ENCODE results near the gene CDK5RAP2.
A peak's percentile ranks its signal among the peaks of the same experiment; 100 is the strongest.

The CDK5RAP2 gene

DNA sequence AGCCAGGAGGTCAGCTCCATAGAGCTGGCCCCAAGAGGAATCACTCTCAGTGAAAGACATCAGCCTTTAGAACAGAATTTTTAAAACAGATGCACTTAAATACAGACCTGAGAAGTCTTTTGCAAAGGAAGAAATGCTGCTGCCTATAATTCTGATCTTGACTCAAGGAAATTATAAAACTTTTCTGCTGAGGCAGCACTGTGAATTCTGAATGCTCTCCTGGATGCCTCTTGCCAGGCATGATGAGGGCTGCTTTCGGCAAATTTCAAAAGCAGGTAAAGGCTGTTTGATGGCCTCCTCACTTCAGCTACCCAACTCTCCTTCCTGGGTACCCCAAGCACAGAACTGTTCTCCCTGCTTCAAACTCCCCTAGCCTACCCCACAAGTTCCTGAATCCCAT is 174.8 kb downstream of the CDK5RAP2 start:
- no peak overlapping the region for H3K27ac Mint-ChIP-seq
- H3K4me3 Mint-ChIP-seq, result no peak overlapping the region
- DNase-seq, result no peak
- ATAC-seq, result no peak
- no peaks in the 10 kb centered on the region for H3K27me3 Mint-ChIP-seq
- no peaks in the 10 kb centered on the region for H3K9me3 Mint-ChIP-seq
- peaks cover 22% of the 10 kb centered on the region for H3K4me1 Mint-ChIP-seq

GRCh38 chr9:120403543-120403856 is 176.5 kb downstream of the CDK5RAP2 start:
- no peak overlapping the region for H3K4me3 Mint-ChIP-seq
- H3K4me1 Mint-ChIP-seq, result peaks cover 22% of the 10 kb centered on the region
- no peaks in the 10 kb centered on the region for H3K9me3 Mint-ChIP-seq
- no peaks in the 10 kb centered on the region for H3K27me3 Mint-ChIP-seq
- H3K27ac Mint-ChIP-seq, result peak overlapping the region; percentile 12 to 81
- ATAC-seq (no peak), DNase-seq (no peak)

DNA sequence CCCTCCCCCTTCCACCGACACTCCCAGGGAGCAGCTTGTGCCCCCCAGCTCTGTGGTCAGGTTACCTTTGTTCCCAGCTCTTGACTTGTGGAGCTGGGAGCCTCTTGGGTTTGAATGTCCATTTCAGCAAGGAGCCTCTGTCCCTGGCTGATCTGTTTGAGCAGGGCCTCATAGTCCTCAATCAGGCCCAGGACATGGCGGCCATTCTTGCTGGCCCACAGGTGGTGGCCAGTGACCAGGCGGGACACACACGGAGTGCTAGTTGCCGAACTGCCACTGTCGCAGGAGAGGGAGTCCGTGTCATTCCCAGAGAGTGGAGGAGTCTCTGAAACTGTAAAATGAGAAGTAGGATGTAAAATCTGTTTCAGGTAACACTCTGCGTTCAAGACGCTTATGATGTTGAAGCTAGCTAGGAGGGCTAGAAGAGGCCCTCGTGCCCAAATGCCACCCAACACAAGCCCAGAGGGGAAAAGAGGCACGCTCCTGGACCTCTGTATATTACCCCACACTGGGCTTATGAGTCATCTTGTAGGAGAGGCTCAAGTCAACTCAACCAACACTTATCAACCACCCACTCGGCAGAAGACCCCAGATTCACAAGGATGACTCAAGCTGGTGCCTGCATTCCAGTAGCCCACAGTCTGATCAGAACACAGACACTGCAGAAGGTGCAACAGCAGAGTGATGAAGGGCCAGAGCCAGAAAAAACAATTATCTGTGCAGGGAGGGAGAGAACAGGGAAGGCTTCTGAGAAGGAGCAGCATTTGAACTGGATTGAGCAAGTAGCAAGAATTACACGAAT is 177.0 kb downstream of the CDK5RAP2 start:
- Mint-ChIP-seq H3K4me1 (peaks cover 22% of the 10 kb centered on the region), H3K27ac (peak overlapping the region; percentile 12 to 81), H3K9me3 (no peaks in the 10 kb centered on the region), H3K4me3 (no peak overlapping the region), H3K27me3 (no peaks in the 10 kb centered on the region)
- ATAC-seq, result peak; percentile 40
- DNase-seq, result no peak

- no peaks in the 10 kb centered on the region for H3K27me3 Mint-ChIP-seq
- no peak overlapping the region for H3K4me3 Mint-ChIP-seq
- ATAC-seq, result no peak
- peaks cover 40% of the 10 kb centered on the region for H3K4me1 Mint-ChIP-seq
- no peak for DNase-seq
- H3K27ac Mint-ChIP-seq, result no peak overlapping the region
- H3K9me3 Mint-ChIP-seq, result no peaks in the 10 kb centered on the region
Observed at GRCh38 chr9:120399940-120400339, 180.0 kb downstream of the CDK5RAP2 start.

DNA sequence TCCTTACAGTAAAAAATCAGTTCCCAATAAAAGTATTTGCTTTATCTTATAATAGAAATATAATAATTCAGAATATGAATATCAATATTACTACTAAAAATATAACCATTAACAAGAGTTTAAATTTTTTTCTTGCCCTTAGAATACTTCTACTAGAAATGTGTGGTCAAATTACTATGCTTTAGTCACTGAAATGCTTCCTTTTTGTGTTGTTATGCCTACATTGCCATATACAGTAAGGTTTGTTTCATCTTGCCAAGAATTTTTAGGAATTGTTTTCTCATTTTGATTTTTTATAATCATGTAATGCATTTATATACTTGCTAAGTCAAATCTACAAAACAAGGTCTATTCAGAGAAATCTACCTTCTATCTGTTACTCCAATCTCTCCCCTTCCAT is 181.7 kb downstream of the CDK5RAP2 start:
- Mint-ChIP-seq H3K4me3 (no peak overlapping the region), H3K27ac (no peak overlapping the region), H3K4me1 (peaks cover 42% of the 10 kb centered on the region), H3K9me3 (no peaks in the 10 kb centered on the region), H3K27me3 (no peaks in the 10 kb centered on the region)
- no peak for ATAC-seq
- no peak for DNase-seq

DNA sequence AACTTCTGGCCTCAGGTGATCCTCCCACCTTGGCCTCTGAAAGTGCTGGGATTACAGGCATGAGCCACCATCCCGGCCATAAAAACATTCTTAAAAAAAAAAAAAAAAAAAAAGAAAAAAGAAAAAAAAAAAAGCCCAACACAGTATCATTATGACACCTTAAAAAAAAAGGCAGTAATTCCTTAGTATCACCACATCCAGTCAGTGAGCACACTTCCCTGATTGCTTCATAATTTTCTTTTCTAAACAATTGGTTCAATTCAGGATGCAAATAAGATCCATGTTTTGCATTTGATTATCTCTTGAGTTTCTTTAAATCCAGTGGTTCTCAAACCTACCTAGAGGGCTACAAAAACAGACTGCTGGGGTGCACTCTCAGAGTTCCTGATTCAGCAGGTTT is 182.5 kb downstream of the CDK5RAP2 start:
- ATAC-seq, result no peak

DNA sequence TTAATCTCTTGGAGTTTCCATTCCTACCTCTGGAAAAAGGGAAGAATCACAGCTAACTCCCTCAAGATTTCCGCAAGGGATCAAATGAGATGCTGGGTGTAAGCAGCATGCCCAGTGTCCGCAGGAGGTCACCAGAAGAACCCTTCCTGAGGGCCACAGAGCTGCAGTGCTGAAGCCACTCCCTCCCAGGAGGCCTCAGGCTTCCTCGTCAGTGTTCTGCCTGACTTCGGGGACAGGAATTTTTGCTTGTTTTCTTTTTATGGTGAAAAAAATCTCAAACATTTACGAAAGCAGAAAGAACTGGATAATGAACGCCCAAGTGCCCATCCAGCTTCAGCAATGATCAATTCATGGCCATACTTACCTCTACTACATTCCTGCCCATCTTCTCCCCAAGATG is 183.0 kb downstream of the CDK5RAP2 start:
- H3K27me3 Mint-ChIP-seq, result no peaks in the 10 kb centered on the region
- H3K27ac Mint-ChIP-seq, result no peak overlapping the region
- ATAC-seq (no peak), DNase-seq (no peak)
- no peaks in the 10 kb centered on the region for H3K9me3 Mint-ChIP-seq
- H3K4me1 Mint-ChIP-seq, result peaks cover 42% of the 10 kb centered on the region
- H3K4me3 Mint-ChIP-seq, result no peak overlapping the region

More for the DNA sequence above, 182.5 kb downstream of the CDK5RAP2 start:
- H3K27ac Mint-ChIP-seq, result no peak overlapping the region
- DNase-seq, result no peak
- peaks cover 42% of the 10 kb centered on the region for H3K4me1 Mint-ChIP-seq
- H3K27me3 Mint-ChIP-seq, result no peaks in the 10 kb centered on the region
- H3K4me3 Mint-ChIP-seq, result no peak overlapping the region
- H3K9me3 Mint-ChIP-seq, result no peaks in the 10 kb centered on the region

DNA sequence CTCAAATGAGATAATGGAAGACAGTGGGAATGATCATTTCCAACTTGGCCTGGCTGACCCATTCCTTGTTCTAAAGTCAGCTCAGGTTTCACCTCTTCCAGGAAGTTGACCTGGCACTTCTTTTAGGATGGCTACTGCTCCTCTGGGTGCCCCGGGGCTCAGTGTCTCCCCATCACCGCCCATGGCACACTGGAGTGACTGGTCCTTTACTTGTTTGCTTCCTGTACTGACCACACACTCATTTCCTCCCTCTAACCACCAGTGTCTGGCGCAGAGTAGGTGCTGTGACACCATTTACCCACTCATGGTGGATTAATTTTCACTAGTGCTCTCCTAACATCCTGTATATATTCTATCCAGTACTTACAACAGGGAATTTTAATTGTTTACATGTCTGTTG is 183.5 kb downstream of the CDK5RAP2 start:
- H3K27ac Mint-ChIP-seq, result no peak overlapping the region
- DNase-seq (no peak), ATAC-seq (no peak)
- no peaks in the 10 kb centered on the region for H3K9me3 Mint-ChIP-seq
- peaks cover 42% of the 10 kb centered on the region for H3K4me1 Mint-ChIP-seq
- no peak overlapping the region for H3K4me3 Mint-ChIP-seq
- H3K27me3 Mint-ChIP-seq, result no peaks in the 10 kb centered on the region

DNA sequence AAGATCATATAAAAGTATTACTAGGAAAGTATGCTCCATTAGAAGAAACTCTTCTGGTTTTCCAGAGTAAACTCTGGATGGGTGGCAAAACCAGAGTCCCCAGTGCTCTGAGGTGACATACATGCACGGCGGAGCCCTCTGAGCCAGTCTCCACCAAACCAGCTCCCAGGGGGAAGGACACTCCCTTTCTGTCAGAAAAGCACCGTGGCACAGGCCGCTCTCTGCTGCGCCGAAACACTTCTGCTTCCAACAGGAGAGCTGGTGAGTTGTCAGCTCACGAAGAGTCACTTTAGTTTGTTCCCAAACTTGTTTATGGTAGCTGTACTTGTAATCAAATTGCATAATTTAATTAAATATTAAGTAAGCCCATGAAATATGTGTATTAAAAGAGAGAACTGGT is 184.6 kb downstream of the CDK5RAP2 start:
- DNase-seq, result no peak
- no peaks in the 10 kb centered on the region for H3K27me3 Mint-ChIP-seq
- H3K27ac Mint-ChIP-seq, result no peak overlapping the region
- peaks cover 42% of the 10 kb centered on the region for H3K4me1 Mint-ChIP-seq
- no peak overlapping the region for H3K4me3 Mint-ChIP-seq
- H3K9me3 Mint-ChIP-seq, result no peaks in the 10 kb centered on the region
- ATAC-seq, result no peak

- Mint-ChIP-seq H3K27me3 (no peaks in the 10 kb centered on the region), H3K27ac (peak overlapping the region; percentile 86), H3K4me3 (peak overlapping the region; percentile 56 to 72), H3K9me3 (no peaks in the 10 kb centered on the region), H3K4me1 (peaks cover 42% of the 10 kb centered on the region)
- ATAC-seq (peak; percentile 93), DNase-seq (peak; percentile 43 to 67)
Observed at GRCh38 chr9:120394058-120394669, 185.8 kb downstream of the CDK5RAP2 start.

DNA sequence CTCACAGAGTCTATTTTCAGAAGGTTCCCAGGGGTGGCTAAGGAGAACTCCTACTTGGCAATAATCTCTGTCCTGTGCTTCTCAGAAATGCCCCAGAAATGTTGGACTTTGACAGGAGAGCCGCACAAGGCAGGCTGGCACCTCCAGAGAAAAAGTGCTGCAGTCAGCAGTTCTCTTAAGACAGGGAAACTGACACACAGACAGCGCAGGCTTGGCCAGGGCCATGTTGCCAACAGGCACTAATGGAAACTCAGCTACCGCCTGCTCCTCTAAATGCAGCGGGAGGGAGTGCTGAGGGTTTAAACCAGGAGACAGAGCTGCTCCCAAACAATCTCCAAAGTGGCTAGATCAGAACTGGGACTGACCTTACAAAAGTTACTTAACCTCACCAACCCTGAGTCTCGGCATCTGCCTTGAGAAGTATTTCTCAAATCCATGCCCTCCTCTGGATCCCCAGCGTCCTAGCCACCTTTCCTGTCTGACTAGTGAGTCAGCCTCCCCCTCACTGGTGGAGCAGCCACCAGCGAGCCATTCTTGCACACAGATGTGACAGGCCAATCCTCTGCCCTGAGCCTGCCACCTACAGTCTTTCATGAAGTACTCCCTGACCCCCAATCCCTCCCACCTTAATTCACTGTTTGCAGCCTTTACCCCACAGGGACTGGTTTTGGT is 186.4 kb downstream of the CDK5RAP2 start:
- H3K9me3 Mint-ChIP-seq, result no peaks in the 10 kb centered on the region
- DNase-seq, result peak in 1 of 2 donors; percentile 18
- H3K4me1 Mint-ChIP-seq, result peaks cover 42% of the 10 kb centered on the region
- peak; percentile 69 for ATAC-seq
- H3K27me3 Mint-ChIP-seq, result no peaks in the 10 kb centered on the region
- peak overlapping the region; percentile 56 to 72 for H3K4me3 Mint-ChIP-seq
- H3K27ac Mint-ChIP-seq, result peak overlapping the region; percentile 86

GRCh38 chr9:120392711-120393110 is 187.3 kb downstream of the CDK5RAP2 start:
- Mint-ChIP-seq H3K4me1 (peaks cover 42% of the 10 kb centered on the region), H3K9me3 (no peaks in the 10 kb centered on the region), H3K4me3 (no peak overlapping the region), H3K27me3 (no peaks in the 10 kb centered on the region), H3K27ac (peak overlapping the region in 1 of 2 donors; percentile 22)
- DNase-seq (no peak), ATAC-seq (no peak)

DNA sequence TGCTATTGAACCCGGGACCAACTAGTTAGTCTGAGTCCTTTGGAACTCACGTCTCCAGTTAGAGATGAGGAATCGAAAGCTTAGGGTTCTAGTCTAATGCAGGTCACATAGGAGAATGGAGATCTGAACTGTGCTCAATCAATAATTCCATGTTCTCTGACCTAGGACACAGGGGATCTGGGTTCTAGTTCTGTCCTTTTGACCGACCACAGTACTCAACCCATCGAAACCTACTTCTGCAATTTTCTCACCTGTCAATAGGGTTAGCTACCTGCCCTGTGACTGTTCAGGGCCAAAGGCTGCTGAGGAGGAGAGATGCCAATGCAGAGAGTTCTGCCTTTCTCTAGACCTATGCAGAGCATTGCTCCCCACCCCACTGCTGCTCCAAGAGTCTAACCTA is 187.7 kb downstream of the CDK5RAP2 start:
- H3K9me3 Mint-ChIP-seq, result no peaks in the 10 kb centered on the region
- peaks cover 42% of the 10 kb centered on the region for H3K4me1 Mint-ChIP-seq
- H3K27me3 Mint-ChIP-seq, result no peaks in the 10 kb centered on the region
- H3K27ac Mint-ChIP-seq, result peak overlapping the region in 1 of 2 donors; percentile 22
- ATAC-seq, result no peak
- H3K4me3 Mint-ChIP-seq, result no peak overlapping the region
- no peak for DNase-seq

GRCh38 chr9:120391691-120392090 is 188.3 kb downstream of the CDK5RAP2 start:
- Mint-ChIP-seq H3K27me3 (no peaks in the 10 kb centered on the region), H3K27ac (no peak overlapping the region), H3K4me3 (no peak overlapping the region), H3K4me1 (peaks cover 39% of the 10 kb centered on the region), H3K9me3 (no peaks in the 10 kb centered on the region)
- ATAC-seq (no peak), DNase-seq (no peak)

DNA sequence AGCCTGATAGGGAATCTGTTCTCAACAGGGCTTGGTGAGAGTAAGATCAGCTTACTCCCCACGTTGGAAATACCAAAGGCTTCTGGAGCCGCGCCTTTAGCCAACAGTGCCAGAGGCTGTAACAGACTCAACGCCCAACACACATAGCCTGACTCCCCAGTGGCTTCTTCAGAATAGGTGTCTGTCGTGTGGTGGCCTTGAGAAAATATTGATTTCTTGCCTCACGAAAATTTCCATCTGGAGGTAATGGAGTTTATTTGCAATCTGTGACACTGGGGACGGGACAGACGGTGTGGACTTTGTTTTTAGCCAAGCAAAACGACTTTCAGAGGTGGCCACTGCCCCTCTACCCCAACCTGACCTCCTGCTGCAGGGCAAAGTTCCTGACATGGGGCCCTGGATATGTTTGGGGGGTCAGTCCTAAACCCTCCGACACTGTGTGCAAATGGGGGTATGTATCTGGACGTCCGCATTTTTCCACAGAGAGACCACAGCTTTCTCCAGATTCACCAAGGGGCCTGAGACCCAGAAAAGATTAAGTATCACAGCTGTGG is 189.3 kb downstream of the CDK5RAP2 start:
- no peak overlapping the region for H3K4me3 Mint-ChIP-seq
- H3K4me1 Mint-ChIP-seq, result peaks cover 31% of the 10 kb centered on the region
- H3K9me3 Mint-ChIP-seq, result no peaks in the 10 kb centered on the region
- H3K27me3 Mint-ChIP-seq, result no peaks in the 10 kb centered on the region
- DNase-seq (no peak), ATAC-seq (no peak)
- peak overlapping the region in 1 of 2 donors; percentile 58 for H3K27ac Mint-ChIP-seq

DNA sequence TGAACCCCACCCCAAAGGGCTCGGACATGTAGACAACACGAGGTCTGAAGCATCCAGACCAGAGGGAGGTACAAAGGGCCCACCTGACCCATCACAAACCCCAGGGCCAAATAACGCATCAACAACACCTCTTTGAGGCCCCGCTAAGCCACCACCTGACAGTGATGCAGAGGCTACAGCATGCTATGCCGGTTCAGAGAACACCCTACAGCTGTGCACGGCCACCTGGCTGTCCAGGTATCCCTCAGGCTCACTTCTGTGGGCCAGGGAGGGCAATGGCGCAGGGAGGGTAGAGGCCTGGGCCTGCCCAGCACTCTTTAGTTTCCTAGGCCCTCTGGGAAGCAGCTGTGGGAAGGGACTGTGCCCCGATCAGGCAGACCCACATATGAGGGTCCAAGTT is 190.1 kb downstream of the CDK5RAP2 start:
- no peak overlapping the region for H3K4me3 Mint-ChIP-seq
- ATAC-seq (no peak), DNase-seq (no peak)
- H3K27ac Mint-ChIP-seq, result no peak overlapping the region
- peaks cover 23% of the 10 kb centered on the region for H3K4me1 Mint-ChIP-seq
- no peaks in the 10 kb centered on the region for H3K27me3 Mint-ChIP-seq
- H3K9me3 Mint-ChIP-seq, result no peaks in the 10 kb centered on the region
